HCT116 (cell line): Measurements from ENCODE around the gene SLFNL1. TPM values are rescaled to one million over a fixed set of nuclear protein-coding genes. Genes with fewer than 3 reads are reported as not detected.

Source experiments
- total RNA-seq: library from RNA; stranded (reverse); gene quantifications from one replicate; pipeline ENCODE4 v1.2.1, GENCODE V29; 2021; ENCODE audit not compliant: unreplicated experiment

The SLFNL1 gene
- total RNA-seq, 1 experiment from 2014 or later, result 0.20 TPM

Other genes starting within 250 kb of the SLFNL1 start
- gene KCNQ4, start 237.9 kb downstream of the SLFNL1 start, total RNA-seq, result 4.1 TPM
- 7.8 TPM for gene CITED4, start 159.4 kb downstream of the SLFNL1 start, total RNA-seq
- 66.4 TPM for gene CTPS1, start 42.0 kb downstream of the SLFNL1 start, total RNA-seq
- 28.0 TPM for gene SCMH1, start 220.6 kb upstream of the SLFNL1 start, total RNA-seq